Brain pericyte (primary cell): ENCODE measurements around the gene TOP2A.
"Not testable (repeated sequence)": the region's sequence is repeated elsewhere in the genome, so short reads cannot be mapped to it uniquely, and the experiment has no call there.

Source experiments
- DNase-seq: peaks from one replicate; pipeline ENCODE4 v3.0.0-alpha.2; 2012; ENCODE audit warnings: low read depth, low spot score

Gene TOP2A

GRCh38 chr17:40378966-40379365, 38.7 kb downstream of the TOP2A start:
- no peak for DNase-seq

- no peak for DNase-seq
Measured at GRCh38 chr17:40377832-40378231, 39.9 kb downstream of the TOP2A start.

DNA sequence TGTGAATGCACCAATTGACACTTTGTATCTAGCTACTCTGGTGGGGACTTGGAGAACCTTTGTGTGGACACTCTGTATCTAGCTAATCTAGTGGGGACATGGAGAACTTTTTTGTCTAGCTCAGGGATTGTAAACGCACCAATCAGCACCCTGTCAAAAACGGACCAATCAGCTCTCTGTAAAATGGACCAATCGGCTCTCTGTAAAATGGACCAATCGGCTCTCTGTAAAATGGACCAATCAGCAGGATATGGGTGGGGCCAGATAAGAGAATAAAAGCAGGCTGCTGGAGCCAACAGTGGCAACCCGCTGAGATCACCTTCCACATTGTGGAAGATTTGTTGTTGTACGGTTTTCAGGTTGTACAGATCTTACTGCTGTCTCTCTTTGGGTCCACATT, 41.2 kb downstream of the TOP2A start:
- DNase-seq, result not testable (repeated sequence)

DNA sequence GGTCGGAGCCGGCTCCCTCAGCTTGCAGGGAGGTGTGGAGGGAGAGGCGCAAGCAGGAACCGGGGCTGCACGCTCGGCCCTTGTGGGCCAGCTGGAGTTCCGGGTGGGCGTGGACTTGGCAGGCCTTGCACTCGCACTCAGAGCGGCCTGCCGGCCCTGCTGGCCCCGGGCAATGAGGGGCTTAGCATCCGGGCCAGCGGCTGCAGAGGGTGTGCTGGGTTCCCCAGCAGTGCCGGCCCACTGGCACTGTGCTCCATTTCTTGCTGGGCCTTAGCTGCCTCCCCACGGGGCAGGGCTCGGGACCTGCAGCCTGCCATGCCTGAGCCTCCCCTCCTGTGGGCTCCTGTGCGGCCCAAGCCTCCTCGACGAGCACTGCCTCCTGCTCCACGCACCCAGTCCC, 41.9 kb downstream of the TOP2A start:
- DNase-seq, result not testable (repeated sequence)

DNA sequence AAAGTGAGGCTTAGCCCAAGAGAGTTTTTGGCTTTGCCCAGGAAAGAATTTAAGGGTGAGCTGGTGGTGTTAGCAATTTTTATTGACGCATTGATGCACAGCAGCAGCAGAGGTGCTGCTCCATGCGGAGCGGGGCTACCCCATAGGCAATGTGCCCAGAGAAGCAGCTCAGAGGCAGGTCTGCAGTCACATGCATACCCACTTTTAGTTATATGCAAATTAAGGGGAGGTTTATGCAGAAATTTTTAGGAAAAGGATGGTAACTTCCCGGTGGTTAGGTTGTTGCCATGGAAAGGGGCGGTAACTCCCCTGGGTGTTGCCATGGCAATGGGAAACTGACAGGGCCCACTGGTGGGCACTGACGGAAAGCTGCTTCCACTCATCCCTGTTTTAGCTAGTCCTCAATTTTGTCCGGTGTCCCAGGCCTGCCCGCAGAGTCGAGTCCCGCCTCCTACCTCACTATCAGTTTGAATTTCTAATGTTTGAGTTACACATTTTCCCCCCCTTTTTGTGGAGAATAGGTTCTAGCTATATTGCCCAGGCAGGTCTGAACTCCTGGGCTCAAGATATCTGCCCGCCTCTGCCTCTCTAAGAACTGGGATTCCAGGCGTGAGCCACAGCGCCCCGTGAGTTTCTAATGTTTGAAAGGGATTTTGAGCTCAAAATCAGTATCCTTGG, 42.7 kb downstream of the TOP2A start:
- no peak for DNase-seq

- no peak for DNase-seq
Measured at GRCh38 chr17:40373999-40374398, 43.7 kb downstream of the TOP2A start.

DNA sequence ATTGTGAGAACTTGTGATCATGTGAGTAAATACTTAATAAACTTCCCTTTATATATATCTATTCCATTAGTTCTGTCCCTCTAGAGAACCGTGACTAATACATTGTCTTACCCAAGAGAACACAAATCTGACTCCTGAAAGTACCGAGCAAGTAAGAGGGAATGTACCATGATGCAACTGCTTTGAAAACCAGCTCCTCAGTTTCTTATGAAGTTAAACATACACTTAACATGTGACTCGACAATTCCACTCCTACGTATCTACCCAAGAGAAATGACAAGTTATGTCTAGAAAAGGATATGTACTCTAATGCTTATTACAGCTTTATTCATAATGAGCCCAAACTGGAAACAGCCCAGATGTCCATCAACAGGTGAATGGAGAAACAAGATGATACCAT, 44.4 kb downstream of the TOP2A start:
- DNase-seq, result no peak

GRCh38 chr17:40372644-40373043, 45.1 kb downstream of the TOP2A start:
- not testable (repeated sequence) for DNase-seq

GRCh38 chr17:40372031-40372430, 45.7 kb downstream of the TOP2A start:
- DNase-seq, result no peak

DNA sequence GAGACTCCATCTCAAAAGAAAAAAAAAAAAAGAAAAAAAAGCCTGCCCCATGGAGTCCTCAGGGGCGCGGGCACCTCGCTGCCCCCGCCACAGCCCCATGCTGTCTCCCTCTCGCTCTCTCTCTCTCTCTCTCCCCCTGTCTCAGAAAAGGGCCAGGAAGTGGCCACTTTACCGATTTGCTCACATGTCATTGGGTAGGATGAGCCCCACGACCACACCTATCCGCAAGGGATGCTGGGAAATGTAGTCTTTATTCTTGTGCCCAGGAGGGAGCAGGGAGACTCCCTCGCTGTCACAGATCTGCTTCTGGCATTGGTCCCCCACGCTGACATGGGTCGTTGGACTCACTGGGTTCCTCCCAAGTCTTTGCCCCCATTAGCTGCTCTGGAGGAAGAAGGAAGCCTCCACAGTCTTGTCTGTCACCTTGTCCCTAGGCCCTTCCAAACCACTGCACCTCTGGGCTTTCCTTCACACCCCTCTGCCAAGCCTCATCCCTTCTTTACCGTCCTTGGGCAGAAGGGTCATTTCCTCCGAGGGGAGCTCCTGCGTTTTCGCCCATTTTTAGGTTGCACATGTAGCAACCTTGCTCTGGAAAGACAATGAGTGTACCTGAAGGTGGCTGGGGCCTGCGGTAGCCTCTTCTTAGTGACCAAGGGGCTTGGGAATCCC, 46.3 kb downstream of the TOP2A start:
- DNase-seq, result no peak

- DNase-seq, result no peak
Measured at GRCh38 chr17:40369923-40370322, 47.8 kb downstream of the TOP2A start.

GRCh38 chr17:40367728-40368127, 50.0 kb downstream of the TOP2A start:
- DNase-seq, result not testable (repeated sequence)

DNA sequence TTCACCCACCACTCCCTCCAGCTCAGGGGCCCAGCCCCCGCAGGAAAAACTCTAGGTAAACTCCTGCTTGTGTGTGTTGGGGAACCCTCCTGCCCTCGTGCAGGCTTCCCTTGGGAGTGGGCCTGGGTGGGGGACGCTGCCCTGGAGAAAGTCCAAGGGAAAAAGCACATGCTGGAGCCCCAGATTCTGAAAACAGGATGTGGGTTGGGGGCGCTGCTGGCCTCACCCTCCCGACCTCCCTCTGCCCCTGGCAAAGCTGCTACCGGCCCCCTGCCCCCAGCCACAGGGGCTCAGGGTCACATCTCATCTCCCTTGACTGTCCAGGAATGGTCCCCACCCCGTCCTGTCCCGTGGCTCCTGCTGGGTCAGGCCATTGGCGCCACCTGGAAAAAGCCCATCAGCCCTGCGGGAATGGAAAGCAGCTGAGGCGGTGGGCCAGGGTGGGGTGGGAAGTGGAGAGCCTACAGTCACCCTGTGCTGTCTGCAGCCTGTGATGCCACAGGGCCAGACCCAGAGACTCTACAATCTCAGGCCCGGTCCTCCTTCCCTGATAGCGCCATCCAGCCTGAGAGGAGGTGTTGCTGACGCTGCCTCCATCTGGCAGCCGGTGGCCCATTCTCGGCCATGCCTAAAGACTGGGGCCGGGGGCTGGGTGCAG, 50.7 kb downstream of the TOP2A start:
- no peak for DNase-seq

DNA sequence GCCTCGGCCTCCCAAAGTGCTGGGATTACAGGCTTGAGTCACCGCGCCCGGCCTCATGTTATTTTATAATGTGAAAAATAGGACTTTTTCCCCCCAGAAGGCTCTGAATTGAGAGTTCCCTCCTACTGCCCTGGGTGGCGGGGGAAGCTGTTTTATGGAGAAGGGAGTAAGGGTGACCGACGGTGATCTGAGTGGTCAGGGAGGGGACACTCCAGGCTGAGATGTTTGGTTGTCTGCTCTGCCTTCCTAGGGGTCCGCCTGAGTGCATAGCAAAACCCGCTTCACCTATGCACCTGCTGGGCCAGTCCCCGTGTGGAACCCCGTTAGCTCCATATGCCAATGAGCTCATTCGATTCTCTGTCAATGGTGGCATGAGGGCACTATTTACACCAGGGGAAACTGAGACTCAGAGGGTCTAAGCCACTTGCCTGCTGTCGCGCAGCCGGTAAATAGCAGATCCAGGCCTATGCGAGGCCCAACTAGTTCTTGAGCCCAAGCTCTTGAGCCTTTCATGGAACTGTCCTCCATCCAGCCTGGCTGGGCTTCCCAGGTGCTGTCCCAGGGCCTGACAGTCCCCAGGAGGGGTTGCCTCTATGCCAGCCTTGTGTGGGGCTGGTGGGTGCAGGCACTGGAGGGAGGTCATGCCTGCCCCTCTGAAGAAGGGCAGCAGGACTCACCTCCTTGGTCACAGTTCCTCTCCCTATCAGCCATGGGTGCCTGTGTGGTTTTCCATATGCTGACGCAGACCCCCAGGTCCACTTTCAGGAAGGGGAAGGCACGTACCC, 51.4 kb downstream of the TOP2A start:
- no peak for DNase-seq

DNA sequence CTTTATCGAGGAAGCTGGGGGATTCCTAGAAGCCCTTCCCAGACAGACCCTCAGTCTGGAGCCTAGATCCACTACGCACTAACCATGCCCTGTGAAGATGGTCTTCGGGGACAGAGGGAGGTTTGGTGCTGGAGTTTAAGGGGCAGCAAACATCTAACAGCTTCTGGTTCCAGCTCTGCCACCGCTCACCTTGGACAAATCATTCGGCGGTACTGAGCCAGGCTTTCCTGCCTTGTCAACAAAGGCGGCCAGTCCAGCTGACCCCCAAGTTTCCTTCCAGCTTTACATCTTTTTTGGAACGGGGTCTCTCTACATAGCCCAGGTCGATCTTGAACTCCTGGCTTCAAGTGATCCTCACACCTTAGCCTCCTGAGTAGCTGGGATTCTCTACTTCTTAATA, 52.8 kb downstream of the TOP2A start:
- no peak for DNase-seq

GRCh38 chr17:40364121-40364861, 53.4 kb downstream of the TOP2A start, which contains the start of gene GJD3:
TSS of gene GJD3 (minus strand) at chr17:40364737. CDS start at chr17:40363815, 922 bp downstream.
- no peak for DNase-seq

DNA sequence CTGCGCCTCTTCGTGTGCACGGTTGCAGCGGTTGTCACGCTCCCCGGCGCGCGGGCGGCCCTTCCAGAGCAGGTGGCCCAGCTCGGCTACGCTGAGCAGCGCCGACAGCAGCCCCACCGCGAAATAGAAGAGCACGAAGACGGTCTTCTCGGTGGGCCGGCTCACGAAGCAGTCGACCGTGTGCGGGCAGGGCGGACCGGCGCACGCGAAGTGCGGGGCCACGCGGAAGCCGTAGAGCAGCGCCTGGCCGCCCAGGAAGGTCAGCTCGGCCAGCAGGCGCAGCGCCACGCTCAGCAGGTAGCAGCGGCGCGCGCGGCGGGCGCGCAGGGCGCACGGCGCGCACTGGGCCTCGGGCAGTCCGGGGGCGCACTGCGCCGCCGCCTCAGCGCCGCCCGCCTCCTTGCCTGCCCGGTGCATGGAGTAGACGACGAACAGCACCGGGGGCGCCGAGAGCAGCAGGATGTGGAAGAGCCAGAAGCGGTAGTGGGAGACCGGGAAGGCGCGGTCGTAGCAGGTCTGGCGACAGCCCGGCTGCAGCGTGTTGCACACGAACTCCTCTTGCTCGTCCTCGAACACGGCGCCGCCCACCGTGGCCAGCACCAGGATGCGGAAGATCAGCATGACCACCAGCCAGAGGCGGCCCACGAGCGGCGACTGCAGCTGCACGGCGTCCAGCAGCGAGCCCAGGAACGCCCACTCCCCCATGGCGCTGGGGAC, 54.4 kb downstream of the TOP2A start:
- DNase-seq, result no peak

DNA sequence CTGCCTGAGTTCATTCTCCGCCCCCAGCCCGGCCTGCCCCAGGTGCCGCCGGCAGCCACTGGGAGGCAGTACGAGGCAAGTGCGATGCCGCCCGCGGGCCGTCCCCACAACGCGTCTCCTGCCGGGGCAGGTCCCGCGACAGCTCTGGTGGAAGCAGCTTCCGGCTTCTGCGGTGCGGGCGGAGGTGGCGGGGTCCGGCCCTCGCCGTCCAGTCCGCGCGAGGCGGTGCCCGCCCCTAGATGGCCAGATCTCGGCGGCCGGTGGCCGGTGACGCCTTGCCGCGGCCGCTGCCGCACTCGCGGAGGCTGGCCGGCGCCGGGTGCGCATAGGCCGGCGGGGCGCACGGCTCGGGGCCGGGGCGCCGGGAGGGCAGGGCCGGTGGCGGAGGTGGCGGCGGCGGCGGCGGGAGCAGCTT, 55.0 kb downstream of the TOP2A start:
- no peak for DNase-seq

DNA sequence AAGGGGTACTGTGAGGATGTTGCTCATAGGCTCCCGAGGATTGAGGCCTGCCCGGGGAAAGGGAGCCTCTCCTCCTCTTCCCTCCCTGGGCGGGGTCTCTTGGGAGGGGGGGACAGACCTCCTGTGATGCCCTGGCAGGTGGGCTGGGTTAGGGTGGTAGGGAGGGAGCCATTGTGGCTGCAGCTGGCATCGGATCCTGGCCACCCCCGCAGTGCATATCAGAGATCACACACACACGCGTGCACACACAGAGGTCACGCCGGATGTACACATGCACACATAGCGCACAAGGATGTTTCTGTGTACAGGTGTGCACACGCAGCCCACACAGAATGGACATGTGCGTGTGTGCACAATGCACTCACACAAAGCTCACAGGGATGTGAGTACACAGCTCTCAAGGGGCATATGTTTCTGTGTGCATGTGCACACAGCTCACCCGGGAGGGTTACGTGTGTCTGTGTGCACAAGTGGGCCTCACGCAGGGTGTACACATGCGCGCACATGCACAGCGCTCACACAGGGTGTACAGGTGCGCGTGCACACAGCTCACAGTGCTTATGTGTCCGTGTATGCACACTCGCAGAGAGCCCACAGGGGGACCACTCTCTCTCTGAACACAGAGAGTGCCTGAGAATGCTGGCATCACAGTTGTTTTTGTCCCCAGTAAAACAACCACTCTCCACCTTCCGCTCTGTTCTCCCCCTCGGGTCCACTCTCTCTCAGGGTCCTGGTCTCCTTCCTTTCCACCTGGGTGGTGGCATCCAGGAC, 55.6 kb downstream of the TOP2A start:
- DNase-seq, result no peak
